GM19467 (cell line): ENCODE results near the gene TUBA1C.
"Not testable (repeated sequence)": the region's sequence is repeated elsewhere in the genome, so short reads cannot be mapped to it uniquely, and the experiment has no call there.

Source experiments
- ATAC-seq: cut with Tn5 transposase; IDR thresholded peaks from one replicate; pipeline ENCODE4 v1.9.1; 2021; ENCODE audit warnings: mild to moderate bottlenecking, moderate library complexity; ENCODE audit not compliant: unreplicated experiment

TUBA1C gene

GRCh38 chr12:49282740-49283375 lies 18.0 kb downstream of the TUBA1C start:
- ATAC-seq = not testable (repeated sequence)

GRCh38 chr12:49283541-49284429 lies 18.9 kb downstream of the TUBA1C start:
- no peak for ATAC-seq

GRCh38 chr12:49284672-49285071 lies 19.8 kb downstream of the TUBA1C start:
- ATAC-seq = no peak

- ATAC-seq = no peak
Observed at GRCh38 chr12:49287876-49288275, 23.0 kb downstream of the TUBA1C start.

- no peak for ATAC-seq
Observed at GRCh38 chr12:49288412-49288853, 23.6 kb downstream of the TUBA1C start.

GRCh38 chr12:49288922-49289555 lies 24.2 kb downstream of the TUBA1C start:
- ATAC-seq = no peak

- no peak for ATAC-seq
Observed at GRCh38 chr12:49292729-49293055, 27.8 kb downstream of the TUBA1C start.

- ATAC-seq = no peak
Observed at GRCh38 chr12:49293056-49293956, 28.4 kb downstream of the TUBA1C start.

- ATAC-seq = no peak
Observed at GRCh38 chr12:49294086-49294803, 29.4 kb downstream of the TUBA1C start.

- no peak for ATAC-seq
Observed at GRCh38 chr12:49294804-49295081, 29.9 kb downstream of the TUBA1C start.

GRCh38 chr12:49295082-49295936 lies 30.4 kb downstream of the TUBA1C start, which contains the start of gene PRPH:
Gene PRPH, plus strand, starts transcription at chr12:49295147. Its CDS starts 54 bp downstream, at chr12:49295201.
- ATAC-seq = no peak

- ATAC-seq = no peak
Observed at GRCh38 chr12:49296034-49296835, 31.4 kb downstream of the TUBA1C start.

GRCh38 chr12:49296836-49297694 lies 32.2 kb downstream of the TUBA1C start:
- no peak for ATAC-seq

GRCh38 chr12:49297695-49298060 lies 32.8 kb downstream of the TUBA1C start:
- no peak for ATAC-seq

GRCh38 chr12:49298160-49298559 lies 33.3 kb downstream of the TUBA1C start:
- ATAC-seq = no peak

- ATAC-seq = no peak
Observed at GRCh38 chr12:49301760-49302159, 36.9 kb downstream of the TUBA1C start.

GRCh38 chr12:49304161-49304560 lies 39.3 kb downstream of the TUBA1C start:
- ATAC-seq = no peak
